Measurements from ENCODE around the gene RECQL5.
A peak's percentile ranks its signal among the peaks of the same experiment; 100 is the strongest.

Gene RECQL5

GRCh38 chr17:75685499-75685898, 18.5 kb upstream of the RECQL5 start:
- no peak for DNase-seq

GRCh38 chr17:75684924-75685323, 18.0 kb upstream of the RECQL5 start:
- no peak for DNase-seq

- peak; percentile 35 for DNase-seq
Observed at GRCh38 chr17:75684249-75684648, 17.3 kb upstream of the RECQL5 start.

GRCh38 chr17:75683583-75683982, 16.6 kb upstream of the RECQL5 start:
- peak; percentile 78 for DNase-seq

GRCh38 chr17:75681289-75681688, 14.3 kb upstream of the RECQL5 start:
- no peak for DNase-seq

- DNase-seq, result no peak
Observed at GRCh38 chr17:75680431-75680830, 13.5 kb upstream of the RECQL5 start.

- DNase-seq, result no peak
Observed at GRCh38 chr17:75679706-75680211, 12.8 kb upstream of the RECQL5 start.

GRCh38 chr17:75676461-75676860, 9.5 kb upstream of the RECQL5 start:
- no peak for DNase-seq

- no peak for DNase-seq
Observed at GRCh38 chr17:75673487-75673886, 6.5 kb upstream of the RECQL5 start.

- DNase-seq, result no peak
Observed at GRCh38 chr17:75672011-75672410, 5.1 kb upstream of the RECQL5 start.

GRCh38 chr17:75670868-75671267, 3.9 kb upstream of the RECQL5 start:
- DNase-seq, result no peak

- DNase-seq, result no peak
Observed at GRCh38 chr17:75668489-75668888, 1.5 kb upstream of the RECQL5 start.

- DNase-seq, result no peak
Observed at GRCh38 chr17:75667825-75668224, 871 bp upstream of the RECQL5 start.

- no peak for DNase-seq
Observed at GRCh38 chr17:75665981-75666380, 973 bp downstream of the RECQL5 start.

- no peak for DNase-seq
Observed at GRCh38 chr17:75664099-75664549, 2.8 kb downstream of the RECQL5 start.

GRCh38 chr17:75662511-75662910, 4.4 kb downstream of the RECQL5 start:
- DNase-seq, result no peak

GRCh38 chr17:75661531-75661930, 5.4 kb downstream of the RECQL5 start:
- no peak for DNase-seq

- DNase-seq, result no peak
Observed at GRCh38 chr17:75658237-75658636, 8.7 kb downstream of the RECQL5 start.

GRCh38 chr17:75654176-75654575, 12.8 kb downstream of the RECQL5 start:
- DNase-seq, result no peak

GRCh38 chr17:75652934-75653549, 13.9 kb downstream of the RECQL5 start:
- peak; percentile 18 for DNase-seq

- DNase-seq, result no peak
Observed at GRCh38 chr17:75652341-75652740, 14.6 kb downstream of the RECQL5 start.

- DNase-seq, result no peak
Observed at GRCh38 chr17:75650874-75651273, 16.1 kb downstream of the RECQL5 start.

- no peak for DNase-seq
Observed at GRCh38 chr17:75649687-75650086, 17.3 kb downstream of the RECQL5 start.

- no peak for DNase-seq
Observed at GRCh38 chr17:75647921-75648320, 19.0 kb downstream of the RECQL5 start.

GRCh38 chr17:75647061-75647460, 19.9 kb downstream of the RECQL5 start:
- no peak for DNase-seq
